Calu3 (cell line): ENCODE data around the gene PDGFD. TPM values are rescaled to one million over a fixed set of nuclear protein-coding genes. Genes with fewer than 3 reads are reported as not detected.

ENCODE experiments used
- BruUV-seq: library from RNA; stranded (reverse); fragments of 400-500 nt; replicated peaks from 2 replicates; lab custom pipeline; 2021; lab: Mats Ljungman, UMichigan
- CTCF ChIA-PET: fragments of 300-600 bp; sonication (Branson Sonifier 250); formaldehyde crosslinking; loops from one replicate; lab custom pipeline; 2022; ENCODE audit warnings: antibody characterized with exemption; lab: Charles Lee
- DNase-seq: peaks from one replicate; pipeline ENCODE4 v3.0.0; 2022
- H3K27ac Mint-ChIP-seq: one replicate; pipeline ENCODE4 v1.8.0; 2022; ENCODE audit warnings: mixed read lengths; ENCODE audit not compliant: unreplicated experiment
- H3K27me3 Mint-ChIP-seq: one replicate; pipeline ENCODE4 v1.8.0; 2022; ENCODE audit warnings: mixed read lengths; ENCODE audit not compliant: unreplicated experiment
- H3K36me3 Mint-ChIP-seq: one replicate; pipeline ENCODE4 v1.8.0; 2022; ENCODE audit warnings: mild to moderate bottlenecking, moderate library complexity, mixed read lengths; ENCODE audit not compliant: insufficient read depth, unreplicated experiment
- H3K4me1 Mint-ChIP-seq: one replicate; pipeline ENCODE4 v1.8.0; 2022; ENCODE audit warnings: mild to moderate bottlenecking, low read depth, mixed read lengths; ENCODE audit not compliant: unreplicated experiment
- H3K4me3 Mint-ChIP-seq: one replicate; pipeline ENCODE4 v1.8.0; 2022; ENCODE audit warnings: mild to moderate bottlenecking, low read depth, moderate library complexity, mixed read lengths; ENCODE audit not compliant: unreplicated experiment
- H3K9me3 Mint-ChIP-seq: one replicate; pipeline ENCODE4 v1.8.0; 2022; ENCODE audit warnings: low read depth, mixed read lengths; ENCODE audit not compliant: unreplicated experiment
- intact Hi-C: fragments of 100-400 bp; cut with micrococcal nuclease; formaldehyde crosslinking; loops from one replicate; pipeline ENCODE4 v1.10.0; 2022; ENCODE audit not compliant: unreplicated experiment
- total RNA-seq: library from RNA; stranded (reverse); gene quantifications from 2 replicates; pipeline ENCODE4 v1.2.3, GENCODE V29; 2022
- TF ChIP-seq, protein P1 (sequence below): fragments of 200-600 bp; IDR thresholded peaks from one replicate; pipeline ENCODE4 v1.8.0; 2022; ENCODE audit warnings: antibody characterized with exemption; ENCODE audit not compliant: unreplicated experiment

The PDGFD gene
- total RNA-seq, 1 experiment from 2014 or later = 5.1 TPM

DNA sequence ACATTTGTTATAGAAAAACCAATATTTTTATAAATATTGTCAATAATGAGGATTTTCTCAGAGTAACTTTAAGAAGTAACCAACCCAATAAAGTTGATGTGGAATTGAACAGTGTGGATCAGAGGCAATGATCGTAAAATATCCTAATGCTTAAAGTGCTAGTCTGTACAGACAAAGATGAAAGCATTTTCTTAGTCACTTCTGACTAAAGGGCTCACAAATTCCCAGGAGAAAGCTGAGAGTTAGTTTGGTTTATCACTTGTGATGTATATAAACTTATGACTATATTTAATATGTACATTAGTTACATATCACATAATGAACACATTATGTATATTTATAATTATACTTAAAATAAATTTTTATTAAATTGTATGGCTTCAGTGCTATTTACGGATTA is 152.9 kb downstream of the PDGFD start:
- no peak for DNase-seq
- Mint-ChIP-seq H3K4me1 (no peaks in the 10 kb centered on the region), H3K4me3 (no peak overlapping the region), H3K36me3 (no peaks in the 10 kb centered on the region), H3K27me3 (no peaks in the 10 kb centered on the region), H3K9me3 (no peaks in the 10 kb centered on the region), H3K27ac (no peak overlapping the region)
- BruUV-seq = no TSS peak
- CTCF ChIA-PET = no interaction called here
- TF ChIP-seq, protein P1, sequence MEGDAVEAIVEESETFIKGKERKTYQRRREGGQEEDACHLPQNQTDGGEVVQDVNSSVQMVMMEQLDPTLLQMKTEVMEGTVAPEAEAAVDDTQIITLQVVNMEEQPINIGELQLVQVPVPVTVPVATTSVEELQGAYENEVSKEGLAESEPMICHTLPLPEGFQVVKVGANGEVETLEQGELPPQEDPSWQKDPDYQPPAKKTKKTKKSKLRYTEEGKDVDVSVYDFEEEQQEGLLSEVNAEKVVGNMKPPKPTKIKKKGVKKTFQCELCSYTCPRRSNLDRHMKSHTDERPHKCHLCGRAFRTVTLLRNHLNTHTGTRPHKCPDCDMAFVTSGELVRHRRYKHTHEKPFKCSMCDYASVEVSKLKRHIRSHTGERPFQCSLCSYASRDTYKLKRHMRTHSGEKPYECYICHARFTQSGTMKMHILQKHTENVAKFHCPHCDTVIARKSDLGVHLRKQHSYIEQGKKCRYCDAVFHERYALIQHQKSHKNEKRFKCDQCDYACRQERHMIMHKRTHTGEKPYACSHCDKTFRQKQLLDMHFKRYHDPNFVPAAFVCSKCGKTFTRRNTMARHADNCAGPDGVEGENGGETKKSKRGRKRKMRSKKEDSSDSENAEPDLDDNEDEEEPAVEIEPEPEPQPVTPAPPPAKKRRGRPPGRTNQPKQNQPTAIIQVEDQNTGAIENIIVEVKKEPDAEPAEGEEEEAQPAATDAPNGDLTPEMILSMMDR = no peak
- intact Hi-C loops = no loop called here

DNA sequence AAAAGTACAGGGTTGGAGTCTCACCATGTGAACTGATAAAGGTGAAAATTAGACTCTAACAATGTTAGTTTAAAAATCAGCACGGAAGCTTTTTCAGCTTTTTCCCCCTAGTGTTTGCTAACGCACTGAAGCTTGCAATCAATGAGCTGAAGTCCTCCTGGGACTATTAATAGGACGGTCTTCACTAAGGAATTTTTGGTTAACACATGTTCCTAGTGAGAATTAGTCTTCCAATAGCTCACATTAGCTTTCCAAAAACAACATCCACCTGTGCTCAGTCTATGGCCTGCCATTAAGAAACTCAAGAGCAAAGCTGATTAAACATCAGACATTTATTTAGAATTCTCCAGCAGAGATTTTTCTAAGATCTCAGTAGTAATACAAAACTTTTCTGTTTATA is 154.2 kb downstream of the PDGFD start:
- no peak for DNase-seq
- H3K27me3 Mint-ChIP-seq = no peaks in the 10 kb centered on the region
- intact Hi-C loops = no loop called here
- H3K36me3 Mint-ChIP-seq = no peaks in the 10 kb centered on the region
- TF ChIP-seq, protein P1 = no peak
- BruUV-seq = no TSS peak
- no peaks in the 10 kb centered on the region for H3K4me1 Mint-ChIP-seq
- no peaks in the 10 kb centered on the region for H3K9me3 Mint-ChIP-seq
- H3K27ac Mint-ChIP-seq = no peak overlapping the region
- CTCF ChIA-PET = no interaction called here
- no peak overlapping the region for H3K4me3 Mint-ChIP-seq

DNA sequence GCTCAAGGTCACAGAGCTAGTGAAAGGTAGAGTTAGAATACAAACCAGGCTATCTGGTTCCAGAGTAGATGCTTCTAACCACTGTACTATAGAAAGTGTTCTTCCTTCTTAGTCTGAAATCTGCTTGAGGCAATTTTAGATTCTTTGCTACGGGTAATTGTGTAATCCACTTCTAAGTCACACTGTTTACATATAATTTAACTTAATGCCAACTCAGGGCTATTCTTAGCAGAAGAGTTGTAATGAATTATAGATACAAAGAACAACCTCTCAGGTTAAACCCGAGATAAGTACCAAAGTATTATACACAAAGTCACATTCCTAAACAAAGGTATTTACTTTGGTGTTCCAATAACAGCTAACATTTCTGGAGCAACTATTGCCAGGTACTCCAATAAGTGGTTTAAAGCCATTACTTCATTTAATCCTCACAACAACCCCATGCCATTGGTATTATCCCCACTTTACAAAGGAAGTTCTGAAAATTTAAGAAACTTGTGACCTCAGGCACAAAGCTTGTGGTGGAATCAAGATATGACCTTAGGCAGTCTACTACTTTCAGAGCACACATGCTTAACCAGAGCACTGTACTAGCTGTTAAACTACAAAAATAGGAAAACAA is 158.6 kb downstream of the PDGFD start:
- no peak for DNase-seq
- Mint-ChIP-seq H3K9me3 (no peaks in the 10 kb centered on the region), H3K36me3 (no peaks in the 10 kb centered on the region), H3K4me1 (no peaks in the 10 kb centered on the region), H3K4me3 (no peak overlapping the region), H3K27me3 (no peaks in the 10 kb centered on the region), H3K27ac (no peak overlapping the region)
- TF ChIP-seq, protein P1 = no peak
- CTCF ChIA-PET = no interaction called here
- intact Hi-C loops = no loop called here
- BruUV-seq = no TSS peak

DNA sequence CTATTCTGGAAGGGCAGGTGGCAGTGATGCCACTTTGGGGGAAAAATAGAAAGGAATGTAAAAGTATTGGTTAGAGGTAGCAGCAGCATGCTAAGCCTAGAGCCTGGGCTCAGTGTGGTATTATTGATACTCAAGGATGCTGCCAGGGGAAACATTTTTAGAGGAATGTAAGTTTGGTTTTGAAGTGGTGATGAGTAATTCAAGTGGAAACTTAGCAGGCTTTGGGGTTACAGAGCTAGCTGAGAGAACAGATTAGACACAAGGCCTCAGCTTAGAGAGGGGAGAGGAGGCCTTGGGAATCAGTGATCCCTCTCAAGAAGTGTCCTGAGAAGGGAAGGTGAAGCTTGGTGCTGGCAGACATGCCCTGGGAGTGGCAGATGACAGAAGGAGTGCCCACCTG is 160.5 kb downstream of the PDGFD start:
- no peaks in the 10 kb centered on the region for H3K36me3 Mint-ChIP-seq
- BruUV-seq = no TSS peak
- no peaks in the 10 kb centered on the region for H3K4me1 Mint-ChIP-seq
- no peak overlapping the region for H3K27ac Mint-ChIP-seq
- H3K9me3 Mint-ChIP-seq = no peaks in the 10 kb centered on the region
- no peak overlapping the region for H3K4me3 Mint-ChIP-seq
- TF ChIP-seq, protein P1 = no peak
- no peak for DNase-seq
- H3K27me3 Mint-ChIP-seq = no peaks in the 10 kb centered on the region
- intact Hi-C loops = no loop called here
- CTCF ChIA-PET = no interaction called here
